Iris pigment epithelial cell (primary cell): ENCODE measurements around the gene HEATR1.
"Not testable (repeated sequence)": the region's sequence is repeated elsewhere in the genome, so short reads cannot be mapped to it uniquely, and the experiment has no call there.

ENCODE experiments used
- DNase-seq: peaks from one replicate; pipeline ENCODE4 v3.0.0-alpha.2; 2011; ENCODE audit warnings: low read depth

HEATR1 gene

GRCh38 chr1:236509647-236510401 lies 94.5 kb downstream of the HEATR1 start:
- no peak for DNase-seq

- no peak for DNase-seq
Measured at GRCh38 chr1:236509203-236509602, 95.1 kb downstream of the HEATR1 start.

GRCh38 chr1:236508593-236509027 lies 95.7 kb downstream of the HEATR1 start:
- no peak for DNase-seq

- peak; percentile 58 for DNase-seq
Measured at GRCh38 chr1:236507022-236507700, 97.2 kb downstream of the HEATR1 start.

- not testable (repeated sequence) for DNase-seq
Measured at GRCh38 chr1:236504338-236504737, 100.0 kb downstream of the HEATR1 start.

- peak; percentile 90 for DNase-seq
Measured at GRCh38 chr1:236502972-236503639, 101.2 kb downstream of the HEATR1 start.

- DNase-seq, result peak; percentile 72
Measured at GRCh38 chr1:236502579-236502971, 101.7 kb downstream of the HEATR1 start.

- no peak for DNase-seq
Measured at GRCh38 chr1:236501093-236501492, 103.2 kb downstream of the HEATR1 start.
